GM12892 (cell line): Measurements from ENCODE around the gene PTS.

Experiments used
- POLR2AphosphoS5 ChIP-seq: IDR thresholded peaks from 2 replicates; pipeline ENCODE4 v1.6.1; 2011; ENCODE audit warnings: low read depth, low read length, control low read depth
- TAF1 ChIP-seq: IDR thresholded peaks from 2 replicates; pipeline ENCODE4 v1.6.1; 2011; ENCODE audit warnings: low read depth, mild to moderate bottlenecking, control low read depth, low read length, borderline replicate concordance

GRCh38 chr11:112280268-112281126 is 54.3 kb downstream of the PTS start:
- TF ChIP-seq POLR2AphosphoS5 (no peak), TAF1 (no peak)
